IPS DF 4.7 (cell line): ENCODE results near the gene PTPRR.

Source experiments
- DNase-seq: peaks from one replicate; pipeline ENCODE4 v3.0.0-alpha.2; 2013; ENCODE audit warnings: low spot score; ENCODE audit errors: extremely low read depth

The PTPRR gene

GRCh38 chr12:70910666-70911065, 9.9 kb downstream of the PTPRR start:
- no peak for DNase-seq

DNA sequence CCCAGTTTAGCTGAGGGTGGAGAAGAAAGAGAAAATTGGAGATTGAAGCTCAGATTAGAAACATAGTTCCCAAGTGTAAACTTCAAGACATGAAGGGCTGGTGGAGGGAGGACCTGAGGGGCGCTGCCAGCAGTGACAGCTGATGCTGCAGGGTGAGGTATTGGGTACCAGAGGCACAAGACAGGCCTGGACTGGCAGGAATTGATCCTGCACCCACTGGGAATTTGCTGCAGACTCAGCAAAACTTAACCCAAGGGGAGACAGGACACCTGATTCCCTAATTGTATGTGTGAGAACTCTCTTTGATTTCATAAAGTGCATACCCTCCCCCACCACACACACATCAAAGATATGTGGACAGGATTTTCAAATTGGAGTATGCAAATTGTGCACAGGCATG, 11.6 kb downstream of the PTPRR start:
- no peak for DNase-seq

DNA sequence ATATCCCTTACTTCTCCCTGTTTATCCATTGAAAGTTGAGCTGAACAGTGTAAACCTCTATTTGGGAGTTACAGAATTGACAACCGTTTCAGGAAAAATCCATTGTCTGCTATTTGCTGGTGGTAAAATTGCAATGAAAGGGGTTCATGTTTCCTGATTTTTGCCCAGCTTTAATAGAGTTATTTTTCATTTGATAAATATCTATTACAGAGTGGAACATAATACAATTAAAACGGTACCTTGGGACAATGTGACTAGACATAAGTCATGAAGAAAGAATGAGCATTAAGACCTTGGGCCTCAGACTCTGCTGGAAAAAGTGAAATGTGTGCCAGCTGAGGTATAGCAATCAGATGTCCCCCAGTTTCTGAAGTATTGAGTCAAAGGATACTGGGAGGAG, 13.1 kb downstream of the PTPRR start:
- no peak for DNase-seq

GRCh38 chr12:70895956-70896355, 24.6 kb downstream of the PTPRR start:
- no peak for DNase-seq

DNA sequence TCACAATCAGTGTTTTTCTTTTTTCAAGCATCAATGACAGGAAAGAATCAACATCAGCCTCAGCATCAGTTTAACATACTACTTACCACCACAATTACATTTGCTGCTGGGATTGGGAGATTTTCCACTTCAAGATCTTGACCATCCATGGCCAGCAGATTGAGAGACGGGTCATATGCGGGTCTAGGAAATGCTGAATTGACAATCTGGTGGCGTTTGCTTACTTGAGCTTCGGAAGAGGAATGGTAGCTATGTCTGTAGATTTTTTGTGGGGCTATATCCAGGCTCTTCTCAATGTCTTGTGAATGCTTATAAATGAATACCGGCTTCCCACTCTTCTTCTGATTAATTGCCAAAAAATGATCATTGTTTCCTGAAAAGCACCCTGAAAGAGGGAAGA, 27.9 kb downstream of the PTPRR start:
- DNase-seq = no peak

- no peak for DNase-seq
These were observed 29.4 kb downstream of the PTPRR start for GRCh38 chr12:70890895-70891832.

- no peak for DNase-seq
These were observed 34.6 kb downstream of the PTPRR start for GRCh38 chr12:70885956-70886355.

- DNase-seq = no peak
These were observed 36.7 kb downstream of the PTPRR start for GRCh38 chr12:70883855-70884254.

DNA sequence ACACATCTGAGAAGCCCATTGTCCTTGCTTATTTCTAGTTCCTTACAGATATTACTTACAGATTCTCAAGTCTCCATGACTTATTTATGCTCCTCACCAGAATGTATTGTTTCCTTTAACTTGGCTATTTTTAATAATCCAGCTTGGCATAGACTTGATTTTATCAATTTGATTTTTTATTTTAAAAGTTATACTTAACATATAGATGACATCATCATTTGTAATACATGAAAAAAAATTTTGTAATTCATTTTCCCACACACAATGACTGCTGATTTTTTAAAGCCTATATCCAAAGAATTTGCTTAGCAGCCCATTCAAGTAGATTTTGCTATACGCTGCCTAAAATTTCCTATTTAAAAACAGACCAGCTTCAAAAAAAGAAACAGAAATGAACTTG, 39.8 kb downstream of the PTPRR start:
- no peak for DNase-seq

GRCh38 chr12:70876952-70877351, 43.6 kb downstream of the PTPRR start:
- no peak for DNase-seq

DNA sequence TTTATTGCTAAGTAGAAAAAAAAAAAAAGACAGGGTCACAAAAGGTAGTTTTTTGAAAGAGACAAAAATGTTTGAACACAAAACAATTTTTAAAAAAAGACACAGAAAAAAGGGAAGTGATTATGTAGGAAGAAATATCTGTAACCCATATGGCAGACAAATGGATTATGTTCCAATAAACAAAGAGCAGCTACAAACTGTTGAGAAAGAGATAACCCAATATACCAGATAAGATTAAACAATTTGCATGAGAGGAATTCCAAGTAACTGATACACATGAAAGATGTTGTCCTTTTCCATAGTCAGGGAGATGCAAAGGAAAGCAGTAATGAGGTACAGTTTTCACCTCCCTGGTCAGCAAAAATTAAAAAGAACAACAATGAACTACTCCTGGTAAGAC, 44.9 kb downstream of the PTPRR start:
- DNase-seq = no peak

GRCh38 chr12:70854881-70855568, 65.5 kb downstream of the PTPRR start:
- no peak for DNase-seq

DNA sequence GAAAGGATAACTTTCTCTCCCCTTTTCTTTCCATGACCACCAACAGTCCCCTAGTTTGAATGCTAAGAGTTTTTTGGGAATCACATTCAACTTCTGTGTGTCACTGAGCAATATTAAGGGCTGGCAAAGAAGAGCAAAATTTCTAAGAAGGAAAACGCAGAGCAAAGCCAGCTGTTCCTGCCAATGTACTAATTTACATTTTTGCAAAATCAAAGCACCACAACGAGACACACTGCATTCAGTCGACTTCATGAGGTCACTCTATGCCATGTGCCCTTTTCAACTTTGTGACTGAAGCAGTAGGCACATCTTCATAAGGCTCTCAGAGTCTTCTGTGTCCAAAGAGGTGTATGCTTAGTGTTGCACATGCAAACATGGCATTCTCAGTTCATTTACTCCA, 66.4 kb downstream of the PTPRR start:
- DNase-seq = no peak

DNA sequence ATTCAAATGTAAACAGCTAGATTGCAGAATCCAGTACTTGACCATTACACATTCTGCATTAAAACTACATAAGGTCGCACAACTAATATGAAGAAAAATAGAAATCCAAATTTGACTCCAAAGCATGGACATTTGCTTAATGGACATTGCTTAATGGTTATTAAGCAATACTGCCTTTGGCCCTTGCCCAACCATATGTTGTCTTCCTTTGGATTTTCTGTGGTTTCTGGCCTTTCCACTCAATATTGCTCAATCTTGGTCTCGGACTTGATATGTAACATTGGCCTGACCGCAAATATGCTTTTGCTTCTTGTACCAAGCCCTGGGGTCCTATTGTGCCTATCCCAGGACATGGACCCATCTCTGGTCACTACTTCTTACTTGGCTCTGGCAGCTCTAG, 67.2 kb downstream of the PTPRR start:
- DNase-seq = no peak

DNA sequence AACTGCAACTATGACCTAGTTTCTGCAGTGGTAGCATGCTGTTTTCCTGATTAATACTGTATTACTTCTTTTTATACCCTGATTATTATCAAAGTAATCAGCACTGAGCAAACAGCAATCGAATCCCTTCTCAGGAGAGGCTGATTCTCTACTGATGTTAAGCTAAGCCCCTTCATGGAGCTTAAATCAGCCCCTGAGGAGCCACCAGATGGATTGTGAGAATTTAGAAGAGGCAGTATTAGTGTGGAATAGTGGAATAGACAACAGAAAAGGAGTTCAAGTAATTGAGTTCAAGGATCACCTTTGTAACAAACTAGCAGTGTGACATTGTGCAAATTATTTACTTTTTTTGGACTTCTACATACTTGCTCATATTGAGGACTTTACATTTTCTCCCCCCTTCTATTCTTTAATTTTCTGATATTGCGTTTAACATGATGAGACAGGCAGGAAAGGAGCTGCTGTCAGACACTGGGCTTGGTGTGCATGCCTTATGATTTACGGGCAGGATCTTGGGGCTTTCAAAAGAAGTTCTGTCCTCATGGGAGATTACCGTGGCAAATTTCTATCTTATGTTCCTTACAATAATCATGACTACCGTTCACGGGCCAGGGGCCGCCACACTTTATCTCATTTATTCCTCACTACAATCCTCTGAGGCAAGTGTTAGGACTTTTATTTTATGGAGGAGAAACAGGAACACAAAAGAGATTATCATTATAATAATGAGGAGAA, 68.0 kb downstream of the PTPRR start:
- no peak for DNase-seq

DNA sequence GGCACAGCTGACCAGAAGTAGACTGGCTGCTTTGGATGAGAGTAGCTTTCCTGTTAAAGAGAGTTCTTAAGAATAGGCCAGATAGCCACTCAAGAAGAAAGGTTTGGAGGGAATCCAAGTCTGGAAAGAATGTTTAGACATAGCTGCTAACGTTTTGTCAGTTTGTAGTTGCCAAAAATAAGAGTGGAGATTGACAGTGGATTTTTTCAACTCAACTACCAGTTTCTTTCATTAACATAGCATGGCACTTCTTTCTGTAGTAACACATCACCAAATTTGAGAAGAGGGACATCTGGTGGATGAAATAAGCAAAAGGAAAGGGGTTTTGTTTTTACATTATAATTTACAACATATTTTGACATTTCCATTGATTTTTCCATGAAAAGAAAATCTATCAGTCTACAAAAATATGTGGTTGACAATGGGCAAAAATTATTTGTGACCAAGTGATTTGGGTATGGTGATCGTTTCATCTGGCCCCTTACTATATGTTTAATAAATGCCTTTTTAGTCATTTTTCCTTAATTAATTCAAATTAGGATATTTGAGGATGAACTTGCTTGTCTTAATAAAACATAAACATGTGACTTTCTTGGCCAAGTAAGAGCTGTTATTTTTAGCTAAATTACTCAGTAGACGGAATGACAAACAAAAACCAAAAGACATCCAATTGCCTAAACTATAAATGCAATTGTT, 71.1 kb downstream of the PTPRR start:
- no peak for DNase-seq

DNA sequence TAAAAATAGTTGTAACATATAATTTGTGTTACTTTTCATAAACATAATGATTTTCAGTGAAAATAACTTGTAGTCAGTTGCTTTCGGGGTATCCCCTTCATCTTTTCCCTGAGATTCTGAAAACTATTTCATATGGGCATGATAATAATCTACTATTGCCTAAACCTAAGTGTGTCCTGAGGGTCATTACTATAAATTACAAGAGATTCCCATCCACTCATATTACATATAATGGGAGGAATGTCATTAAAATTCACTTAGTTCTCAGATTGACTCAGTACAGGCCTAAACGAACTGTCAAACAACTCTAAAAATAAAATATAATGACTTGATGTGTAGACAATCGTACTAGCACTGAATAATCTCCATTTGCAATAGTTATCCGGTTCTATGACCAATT, 72.7 kb downstream of the PTPRR start:
- no peak for DNase-seq

- DNase-seq = no peak
These were observed 75.3 kb downstream of the PTPRR start for GRCh38 chr12:70845268-70845667.

- no peak for DNase-seq
These were observed 77.2 kb downstream of the PTPRR start for GRCh38 chr12:70843363-70843762.

DNA sequence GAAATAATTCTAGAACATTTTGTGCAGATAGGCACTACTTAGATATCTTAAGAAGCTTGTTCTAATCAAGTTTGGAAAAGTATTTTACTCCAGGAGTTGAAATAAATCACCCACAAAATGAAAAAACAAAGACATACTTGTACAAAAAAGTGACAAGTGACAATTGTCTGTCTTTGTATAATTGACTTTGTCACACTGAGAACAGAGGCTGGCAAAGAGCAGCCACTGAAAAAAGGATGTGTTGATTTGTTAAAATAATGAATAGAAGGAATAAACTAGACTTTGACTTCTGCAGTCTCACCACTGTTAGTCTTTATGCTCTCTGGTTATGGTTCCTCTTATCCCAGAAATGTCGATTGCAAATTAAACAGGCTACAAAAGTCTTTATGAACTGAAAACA, 77.6 kb downstream of the PTPRR start:
- DNase-seq = no peak

DNA sequence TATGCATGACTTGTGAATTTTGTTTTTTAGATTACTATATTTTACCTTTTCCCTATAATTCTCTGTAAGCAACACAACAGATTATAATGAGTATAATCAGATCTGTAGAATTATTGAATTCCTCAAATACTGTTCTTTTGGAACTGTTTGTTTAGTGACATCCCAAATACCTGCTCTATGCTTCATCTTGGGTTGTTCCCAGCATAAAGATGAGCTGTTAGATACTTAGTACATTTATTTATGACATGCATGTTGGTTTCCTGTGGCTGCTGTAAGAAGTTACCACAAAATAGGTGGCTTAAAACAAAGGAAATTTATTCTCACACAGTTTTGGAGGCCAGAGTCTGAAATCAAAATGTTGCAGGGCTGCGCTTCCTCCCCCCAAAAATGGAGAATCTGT, 78.4 kb downstream of the PTPRR start:
- DNase-seq = no peak
